Bronchus fibroblast of lung (primary cell): ENCODE results near the gene RPS16. TPM values are rescaled to one million over a fixed set of nuclear protein-coding genes. Genes with fewer than 3 reads are reported as not detected.

Experiments
- total RNA-seq: library from RNA; depleted of rRNA; stranded (reverse); fragments of >200 nt; gene quantifications from 2 replicates; pipeline ENCODE4 v1.2.3, GENCODE V29; 2015

Gene RPS16
- total RNA-seq = 1,802 and 2,514 TPM in 2 replicates

GRCh38 chr19:39435499-39436349 is at the start of gene RPS16:
TSS of gene RPS16 (minus strand) at chr19:39435949. CDS start at chr19:39435895, 54 bp downstream.

GRCh38 chr19:39480337-39481228 is 44.8 kb upstream of the RPS16 start, which contains the start of gene TIMM50:
TSS of gene TIMM50 (plus strand) at chr19:39480838. CDS start at chr19:39480854, 16 bp downstream.

GRCh38 chr19:39445196-39446111 is 9.7 kb upstream of the RPS16 start, which contains the start of gene SUPT5H:
TSS of gene SUPT5H (plus strand) at chr19:39445582. CDS start at chr19:39445891, 309 bp downstream.

GRCh38 chr19:39412100-39412866 is 23.5 kb downstream of the RPS16 start, which contains the start of gene PLEKHG2:
TSS of gene PLEKHG2 (plus strand) at chr19:39412669. CDS start at chr19:39414087, 1,418 bp downstream.

GRCh38 chr19:39406656-39407409 is 28.9 kb downstream of the RPS16 start, which contains the start of gene ZFP36:
TSS of gene ZFP36 (plus strand) at chr19:39406847. CDS start at chr19:39406905, 58 bp downstream.

GRCh38 chr19:39390751-39391437 is 44.9 kb downstream of the RPS16 start, which contains the start of the genes MED29 and PAF1:
TSS of gene MED29 (plus strand) at chr19:39391378. CDS start at chr19:39391423, 45 bp downstream.
TSS of gene PAF1 (minus strand) at chr19:39391106. CDS start at chr19:39390864, 242 bp downstream.

Other genes with a start within 250 kb of the RPS16 start
- gene NCCRP1, start 239.0 kb downstream of the RPS16 start, total RNA-seq = not detected in 2 replicates
- gene SYCN, start 231.7 kb downstream of the RPS16 start, total RNA-seq = not detected in 2 replicates
- gene IFNL3, start 190.9 kb downstream of the RPS16 start, total RNA-seq = not detected in 2 replicates
- gene IFNL4, start 187.1 kb downstream of the RPS16 start, total RNA-seq = not detected in 2 replicates
- gene IFNL2, start 167.6 kb downstream of the RPS16 start, total RNA-seq = not detected in 2 replicates
- gene IFNL1, start 139.5 kb downstream of the RPS16 start, total RNA-seq = not detected in 2 replicates
- 0.30 and 0.67 TPM in 2 replicates for gene LRFN1, start 115.1 kb downstream of the RPS16 start, total RNA-seq
- gene GMFG, start 99.9 kb downstream of the RPS16 start, total RNA-seq = 1.0 and 2.7 TPM in 2 replicates
- 55.0 and 58.2 TPM in 2 replicates for gene SAMD4B, start 93.5 kb downstream of the RPS16 start, total RNA-seq
- gene PAF1, start 44.8 kb downstream of the RPS16 start, total RNA-seq = 55.2 and 61.9 TPM in 2 replicates
- 26.4 and 34.3 TPM in 2 replicates for gene MED29, start 44.6 kb downstream of the RPS16 start, total RNA-seq
- 35.8 and 38.3 TPM in 2 replicates for gene ZFP36, start 29.1 kb downstream of the RPS16 start, total RNA-seq
- gene PLEKHG2, start 23.3 kb downstream of the RPS16 start, total RNA-seq = 11.7 and 15.5 TPM in 2 replicates
- 57.0 and 63.8 TPM in 2 replicates for gene SUPT5H, start 9.6 kb upstream of the RPS16 start, total RNA-seq
- gene TIMM50, start 44.9 kb upstream of the RPS16 start, total RNA-seq = 134 and 139 TPM in 2 replicates
- 0.67 and 1.3 TPM in 2 replicates for gene DLL3, start 63.0 kb upstream of the RPS16 start, total RNA-seq
- gene SELENOV, start 79.2 kb upstream of the RPS16 start, total RNA-seq = not detected in 2 replicates
- gene EID2B, start 96.9 kb upstream of the RPS16 start, total RNA-seq = 3.4 and 3.9 TPM in 2 replicates
- gene EID2, start 104.2 kb upstream of the RPS16 start, total RNA-seq = 13.1 and 13.4 TPM in 2 replicates
- not detected in 2 replicates for gene LGALS13, start 166.6 kb upstream of the RPS16 start, total RNA-seq
- gene LGALS16, start 220.0 kb upstream of the RPS16 start, total RNA-seq = not detected in 2 replicates